H1 (cell line): Measurements from ENCODE around the gene ZNF598. TPM values are rescaled to one million over a fixed set of nuclear protein-coding genes. Genes with fewer than 3 reads are reported as not detected.

Experiments used
- CTCF ChIA-PET: fragments of 300-600 bp; sonication (Branson Sonifier 250); formaldehyde crosslinking; loops from one replicate; lab custom pipeline; 2021; ENCODE audit not compliant: partially characterized antibody; lab: Charles Lee
- POLR2A ChIA-PET: fragments of 300-600 bp; sonication (Branson Sonifier 250); formaldehyde crosslinking; loops from one replicate; lab custom pipeline; 2021; ENCODE audit warnings: inconsistent platforms; ENCODE audit not compliant: partially characterized antibody; lab: Charles Lee
- DNase-seq, 2 experiments: peaks; one replicate each; pipeline versions ENCODE4 v3.0.0 to v3.0.0-alpha.2; 2010 to 2022; ENCODE audit warnings: low spot score in 2 of 2, low read depth in 1 of 2, mixed read lengths in 1 of 2
- FAIRE-seq: peaks from 2 replicates; lab custom pipeline; 2011; peaks lifted over from hg19 to GRCh38; lab: Jason Lieb, UNC
- H2AFZ ChIP-seq: 2 replicates; pipeline ENCODE4 v1.8.1; 2012; ENCODE audit warnings: low read length, inconsistent platforms
- H2AK5ac ChIP-seq: 2 replicates; pipeline ENCODE4 v1.6.1; 2013; ENCODE audit warnings: low read depth, low read length
- H2BK120ac ChIP-seq: replicated peaks from 2 replicates; pipeline ENCODE3; 2013; ENCODE audit warnings: low read depth, low read length, inconsistent platforms
- H2BK12ac ChIP-seq: 2 replicates; pipeline ENCODE4 v1.6.1; 2013; ENCODE audit warnings: low read depth, low read length
- H2BK15ac ChIP-seq: 2 replicates; pipeline ENCODE4 v1.6.1; 2013; ENCODE audit warnings: low read length
- H2BK20ac ChIP-seq: 2 replicates; pipeline ENCODE4 v1.6.1; 2013; ENCODE audit warnings: low read length
- H2BK5ac ChIP-seq: 2 replicates; pipeline ENCODE4 v1.6.1; 2013; ENCODE audit warnings: low read depth, low read length
- H3K14ac ChIP-seq: 2 replicates; pipeline ENCODE4 v1.6.1; 2013; ENCODE audit warnings: inconsistent platforms; ENCODE audit not compliant: insufficient read length
- H3K18ac ChIP-seq: 2 replicates; pipeline ENCODE4 v1.6.1; 2013; ENCODE audit warnings: low read length; ENCODE audit errors: extremely low read depth
- H3K23ac ChIP-seq: 2 replicates; pipeline ENCODE4 v1.6.1; 2013; ENCODE audit warnings: inconsistent platforms; ENCODE audit not compliant: insufficient read length
- H3K23me2 ChIP-seq: 2 replicates; pipeline ENCODE4 v1.6.1; 2013; ENCODE audit warnings: low read depth, low read length
- H3K27ac ChIP-seq: 2 replicates; pipeline ENCODE4 v1.6.1; 2011; ENCODE audit warnings: low read depth, low read length, inconsistent platforms
- H3K27me3 ChIP-seq, 4 experiments: replicated peaks in 1 of 4; 1 replicate in 1 of 4; 2 replicates in 3 of 4; pipeline versions ENCODE4 v1.6.1 to v1.8.1; 2011 to 2013; ENCODE audit warnings: low read length in 3 of 4, mild to moderate bottlenecking in 3 of 4, inconsistent platforms in 2 of 4, mixed read lengths in 2 of 4, moderate library complexity in 1 of 4; ENCODE audit not compliant: control insufficient read depth in 3 of 4, insufficient read depth in 3 of 4; ENCODE audit errors: extremely low read depth in 1 of 4
- H3K36me3 ChIP-seq, 4 experiments: 2 replicates each; pipeline versions ENCODE4 v1.6.1 to v1.8.1; 2011 to 2013; ENCODE audit warnings: mild to moderate bottlenecking in 4 of 4, low read length in 3 of 4, moderate library complexity in 2 of 4, control low read depth in 1 of 4, inconsistent platforms in 1 of 4; ENCODE audit not compliant: insufficient read depth in 4 of 4, control insufficient read depth in 2 of 4
- H3K4ac ChIP-seq: replicated peaks from 2 replicates; pipeline ENCODE3; 2013; ENCODE audit warnings: low read length, low read depth, mixed read lengths, inconsistent platforms; ENCODE audit not compliant: insufficient read length
- H3K4me1 ChIP-seq, 4 experiments: replicated peaks in 1 of 4; 1 replicate in 1 of 4; 2 replicates in 3 of 4; pipeline versions ENCODE4 v1.6.1 to v1.8.1; 2011 to 2013; ENCODE audit warnings: low read length in 3 of 4, inconsistent platforms in 2 of 4, mixed read lengths in 1 of 4; ENCODE audit not compliant: insufficient read depth in 4 of 4, control insufficient read depth in 3 of 4
- H3K4me2 ChIP-seq, 2 experiments: 2 replicates each; pipeline versions ENCODE4 v1.6.1 to v1.8.1; 2011 to 2013; ENCODE audit warnings: low read depth in 2 of 2, low read length in 2 of 2, control low read depth in 1 of 2, inconsistent platforms in 1 of 2, mild to moderate bottlenecking in 1 of 2; ENCODE audit not compliant: insufficient read depth in 1 of 2
- H3K4me3 ChIP-seq, 4 experiments: fragments of 200-600, 300-600 bp in 1 of 4; sonication (generic), shearing (Covaris generic), sonication (Bioruptor Twin) in 1 of 4; 2 replicates each; pipeline versions ENCODE4 v1.5.1 to v1.8.1; 2011 to 2016; ENCODE audit warnings: low read length in 4 of 4, low read depth in 3 of 4, control low read depth in 2 of 4, inconsistent platforms in 2 of 4, mild to moderate bottlenecking in 2 of 4, mixed read lengths in 1 of 4, moderate library complexity in 1 of 4; ENCODE audit not compliant: insufficient read depth in 2 of 4; ENCODE audit errors: extremely low read depth in 1 of 4
- H3K56ac ChIP-seq: replicated peaks from 2 replicates; pipeline ENCODE3; 2013; ENCODE audit warnings: low read depth, mild to moderate bottlenecking, mixed read lengths, low read length, inconsistent platforms; ENCODE audit not compliant: insufficient read length
- H3K79me1 ChIP-seq: 2 replicates; pipeline ENCODE4 v1.6.1; 2013; ENCODE audit warnings: low read depth, low read length, control low read depth
- H3K79me2 ChIP-seq, 2 experiments: 2 replicates each; pipeline versions ENCODE4 v1.6.1 to v1.8.1; 2012 to 2013; ENCODE audit warnings: low read length in 2 of 2, mild to moderate bottlenecking in 2 of 2, inconsistent platforms in 1 of 2; ENCODE audit not compliant: insufficient read depth in 2 of 2, control insufficient read depth in 1 of 2
- H3K9ac ChIP-seq, 4 experiments: replicated peaks in 1 of 4; 1 replicate in 1 of 4; 2 replicates in 3 of 4; pipeline versions ENCODE4 v1.6.1 to v1.8.1; 2011 to 2013; ENCODE audit warnings: low read depth in 3 of 4, low read length in 3 of 4, control low read depth in 2 of 4, mild to moderate bottlenecking in 2 of 4, moderate library complexity in 2 of 4, inconsistent platforms in 1 of 4; ENCODE audit errors: extremely low read depth in 1 of 4
- H3K9me3 ChIP-seq, 2 experiments: 2 replicates each; pipeline versions ENCODE4 v1.6.1 to v1.8.1; 2012 to 2013; ENCODE audit warnings: mild to moderate bottlenecking in 2 of 2, moderate library complexity in 2 of 2, control low read depth in 1 of 2, inconsistent platforms in 1 of 2, low read depth in 1 of 2, low read length in 1 of 2, mixed read lengths in 1 of 2; ENCODE audit not compliant: insufficient read depth in 2 of 2
- H4K20me1 ChIP-seq, 2 experiments: replicated peaks in 1 of 2; 2 replicates each; pipeline versions ENCODE3 to v1.8.1; 2011 to 2013; ENCODE audit warnings: inconsistent platforms in 2 of 2, low read length in 2 of 2, mild to moderate bottlenecking in 1 of 2; ENCODE audit not compliant: insufficient read depth in 2 of 2, control insufficient read depth in 1 of 2
- H4K5ac ChIP-seq: 2 replicates; pipeline ENCODE4 v1.6.1; 2013; ENCODE audit warnings: low read length, low read depth, mixed read lengths, inconsistent platforms; ENCODE audit not compliant: insufficient read length
- H4K8ac ChIP-seq: 2 replicates; pipeline ENCODE4 v1.8.0; 2013; ENCODE audit warnings: mild to moderate bottlenecking, moderate library complexity, low read length, inconsistent platforms; ENCODE audit not compliant: insufficient read depth; ENCODE audit errors: extremely low read depth
- H4K91ac ChIP-seq: replicated peaks from 2 replicates; pipeline ENCODE3; 2013; ENCODE audit warnings: low read length, mixed read lengths, inconsistent platforms; ENCODE audit not compliant: insufficient read length
- BCL11A ChIP-seq, 2 experiments: IDR thresholded peaks; one replicate each; pipeline ENCODE4 v1.6.1; 2011; ENCODE audit warnings: low read depth in 2 of 2, low read length in 2 of 2, mild to moderate bottlenecking in 2 of 2
- BRCA1 ChIP-seq: IDR thresholded peaks from 2 replicates; pipeline ENCODE4 v1.6.1; 2012; ENCODE audit warnings: low read depth, low read length, improper control_type of control experiment
- CBX5 ChIP-seq: fragments of 300-800, 300-1000 bp; sonication (generic); IDR thresholded peaks from 2 replicates; pipeline ENCODE4 v1.7.1; 2016; ENCODE audit warnings: antibody characterized with exemption, low read length, low read depth
- CHD2 ChIP-seq: IDR thresholded peaks from 2 replicates; pipeline ENCODE4 v1.6.1; 2012; ENCODE audit warnings: low read length, improper control_type of control experiment
- EGR1 ChIP-seq: IDR thresholded peaks from 2 replicates; pipeline ENCODE4 v1.6.1; 2011; ENCODE audit warnings: low read depth, low read length, borderline replicate concordance
- EP300 ChIP-seq, 2 experiments: IDR thresholded peaks; 1 replicate in 1 of 2; 2 replicates in 1 of 2; pipeline ENCODE4 v1.6.1; 2011 to 2012; ENCODE audit warnings: low read depth in 2 of 2, low read length in 2 of 2, mild to moderate bottlenecking in 2 of 2, borderline replicate concordance in 1 of 2, inconsistent platforms in 1 of 2, moderate library complexity in 1 of 2
- NRF1 ChIP-seq: IDR thresholded peaks from 2 replicates; pipeline ENCODE4 v1.6.1; 2011; ENCODE audit warnings: mild to moderate bottlenecking, low read depth, low read length, improper control_type of control experiment
- TAF1 ChIP-seq: IDR thresholded peaks from 2 replicates; pipeline ENCODE4 v1.6.1; 2011; ENCODE audit warnings: mild to moderate bottlenecking, low read depth, low read length
- YY1 ChIP-seq: IDR thresholded peaks from 2 replicates; pipeline ENCODE4 v1.6.1; 2011; ENCODE audit warnings: low read depth, mild to moderate bottlenecking, low read length
- WGBS, 2 experiments: shearing (Covaris generic) in 1 of 2; methylation state at CpG; one replicate each; pipeline versions ENCODE4 v1.1.6 to v1.1.7; 2013 to 2015; ENCODE audit warnings: low lambda C conversion rate in 2 of 2, mixed read lengths in 2 of 2, inconsistent platforms in 1 of 2, low coverage in 1 of 2, missing lambda C conversion rate in 1 of 2; ENCODE audit not compliant: insufficient replicate concordance in 2 of 2, insufficient coverage in 1 of 2, insufficient read length in 1 of 2; ENCODE audit errors: extremely low coverage in 1 of 2, missing lambda C conversion rate in 1 of 2; 5-methylcytosine and 5-hydroxymethylcytosine counted together
- polyA plus RNA-seq, 7 experiments: library from polyadenylated mRNA; depleted of rRNA in 3 of 7; stranded (reverse) in 5 of 7; unstranded in 2 of 7; fragments of >200 nt in 5 of 7; fragments of 200-250 nt in 2 of 7; gene quantifications; 1 replicate in 5 of 7; 2 replicates in 1 of 7; 4 replicates in 1 of 7; pipeline versions ENCODE4 v1.2.1 to v1.2.3, GENCODE V29; 2011 to 2013; ENCODE audit warnings: missing spikeins in 2 of 7, mixed read lengths in 2 of 7
- total RNA-seq: library from RNA; stranded (reverse); fragmentation: NEBNext Ultra II Directional; extraction: Animal tissue kit (Norgen Biotek cat#: 25700); gene quantifications from 2 replicates; pipeline ENCODE4 v1.2.1, GENCODE V29; 2021
- TF ChIP-seq, protein P1 (sequence below): IDR thresholded peaks from 2 replicates; pipeline ENCODE4 v1.6.1; 2012; ENCODE audit warnings: low read length, inconsistent platforms

The ZNF598 gene
- total and polyA plus RNA-seq, 2 of the 8 experiments (the other 6 are each of a cell fraction or from before 2014, with no cell fraction given) = 29.3 to 47.6 TPM

DNA sequence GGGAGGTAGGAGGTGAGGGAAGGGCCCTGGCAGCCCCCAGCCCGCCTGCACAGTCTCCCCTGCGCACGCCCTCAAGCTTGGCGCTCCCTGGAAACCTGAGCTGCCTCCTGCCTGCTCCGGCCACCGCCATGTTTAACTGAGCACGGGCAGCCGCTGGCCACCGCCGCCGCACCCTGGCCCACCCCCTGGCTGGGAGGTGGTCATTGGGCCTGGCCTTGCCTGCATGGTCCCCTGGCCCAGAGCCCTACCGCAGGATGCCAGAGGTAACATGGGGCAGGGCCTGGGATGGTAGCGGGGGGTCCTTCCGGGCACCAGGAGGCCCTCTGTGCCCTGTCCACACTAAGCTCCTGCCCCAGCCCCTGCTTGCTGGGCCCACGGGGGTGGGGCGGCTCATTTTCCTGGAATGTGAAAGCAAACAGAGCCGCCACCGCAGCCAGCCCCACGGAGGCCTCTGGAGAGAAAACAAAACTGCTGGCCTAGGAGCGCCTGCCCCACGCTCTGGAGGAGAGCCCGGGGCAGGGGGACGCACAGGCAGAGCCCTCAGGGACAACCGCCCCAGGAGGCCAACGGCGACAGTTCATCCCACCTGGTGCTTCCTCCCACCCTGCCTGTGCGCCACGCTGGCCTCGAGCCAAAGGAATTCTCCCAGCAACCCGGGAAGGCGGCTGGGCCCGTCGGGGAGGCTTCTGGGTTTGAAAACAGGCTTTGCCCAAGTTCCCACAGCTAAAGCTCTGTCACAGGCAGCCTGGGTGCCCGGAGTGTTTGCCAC is 26.0 kb upstream of the ZNF598 start:
- no peaks in the 10 kb centered on the region for H3K36me3 ChIP-seq
- no peak overlapping the region for H3K23ac ChIP-seq
- WGBS, 2 experiments = 90% methylated on average over 33 of the region's 34 CpGs; no CpG with 5 or more reads in 1 of the 2 experiments
- H3K79me1 ChIP-seq = no peaks in the 10 kb centered on the region
- H4K20me1 ChIP-seq = peaks cover 0 to 2% of the 10 kb centered on the region in 2 experiments
- H2BK5ac ChIP-seq = no peak overlapping the region
- FAIRE-seq (no peak), DNase-seq (peak in 1 of 2 experiments; percentile 51)
- ChIA-PET POLR2A (interaction anchor here (0.7 to 2.1 kb wide), 5 partner anchors 12 to 116 kb away, joined by 3 to 5 read pairs (median 4); partner anchors contain the start of genes NTHL1, RPS2 and TSC2), CTCF (interaction anchor here (0.9 to 1.4 kb wide), 6 partner anchors 11 to 104 kb away, joined by 3 to 6 read pairs (median 4); partner anchors contain the start of gene NPW)
- no peak overlapping the region for H3K4ac ChIP-seq
- H3K9me3 ChIP-seq = no peaks in the 10 kb centered on the region
- no peak overlapping the region for H2AFZ ChIP-seq
- H3K14ac ChIP-seq = no peak overlapping the region
- no peak overlapping the region for H2BK15ac ChIP-seq
- no peak overlapping the region for H2BK120ac ChIP-seq
- no peak overlapping the region for H4K91ac ChIP-seq
- H3K56ac ChIP-seq = no peak overlapping the region
- no peaks in the 10 kb centered on the region for H3K23me2 ChIP-seq
- H4K8ac ChIP-seq = no peak overlapping the region
- H3K4me2 ChIP-seq = no peak overlapping the region
- no peak overlapping the region for H3K4me3 ChIP-seq
- H4K5ac ChIP-seq = no peak overlapping the region
- no peak overlapping the region for H2AK5ac ChIP-seq
- no peak overlapping the region for H2BK20ac ChIP-seq
- peaks cover 0 to 4% (median 0%) of the 10 kb centered on the region in 4 experiments; a peak in 4 of 7 replicates for H3K4me1 ChIP-seq
- H3K27me3 ChIP-seq = no peaks in the 10 kb centered on the region
- no peak overlapping the region for H3K18ac ChIP-seq
- H3K27ac ChIP-seq = no peak overlapping the region; the same call in 1 of the 2 replicates
- no peak overlapping the region for H2BK12ac ChIP-seq
- H3K79me2 ChIP-seq = no peaks in the 10 kb centered on the region
- no peak overlapping the region for H3K9ac ChIP-seq
- TF ChIP-seq BCL11A (IDR thresholded peaks at IDR 0.05; ENCODE audit: low read depth in 2 of 2, low read length in 2 of 2) (no peak), EP300 (IDR thresholded peaks at IDR 0.05; ENCODE audit: borderline replicate concordance in 1 of 2, low read depth in 2 of 2, low read length in 2 of 2) (no peak), EGR1 (no peak), CHD2 (no peak), NRF1 (no peak), BRCA1 (no peak), YY1 (no peak), TAF1 (no peak), CBX5 (no peak)
- TF ChIP-seq, protein P1, sequence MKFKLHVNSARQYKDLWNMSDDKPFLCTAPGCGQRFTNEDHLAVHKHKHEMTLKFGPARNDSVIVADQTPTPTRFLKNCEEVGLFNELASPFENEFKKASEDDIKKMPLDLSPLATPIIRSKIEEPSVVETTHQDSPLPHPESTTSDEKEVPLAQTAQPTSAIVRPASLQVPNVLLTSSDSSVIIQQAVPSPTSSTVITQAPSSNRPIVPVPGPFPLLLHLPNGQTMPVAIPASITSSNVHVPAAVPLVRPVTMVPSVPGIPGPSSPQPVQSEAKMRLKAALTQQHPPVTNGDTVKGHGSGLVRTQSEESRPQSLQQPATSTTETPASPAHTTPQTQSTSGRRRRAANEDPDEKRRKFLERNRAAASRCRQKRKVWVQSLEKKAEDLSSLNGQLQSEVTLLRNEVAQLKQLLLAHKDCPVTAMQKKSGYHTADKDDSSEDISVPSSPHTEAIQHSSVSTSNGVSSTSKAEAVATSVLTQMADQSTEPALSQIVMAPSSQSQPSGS = no peak
